Progenitor cell of endocrine pancreas (in vitro differentiated cells): Measurements from ENCODE around the gene AOPEP. TPM values are rescaled to one million over a fixed set of nuclear protein-coding genes. Genes with fewer than 3 reads are reported as not detected.

Source experiments
- DNase-seq: peaks from one replicate; pipeline ENCODE4 v3.0.0; 2021; ENCODE audit warnings: low spot score; ENCODE audit not compliant: unreplicated experiment
- H3K27ac Mint-ChIP-seq: 2 replicates; pipeline ENCODE4 v1.8.0; 2021; ENCODE audit warnings: mild to moderate bottlenecking, moderate library complexity, mixed read lengths
- H3K27me3 Mint-ChIP-seq: 2 replicates; pipeline ENCODE4 v1.8.0; 2021; ENCODE audit warnings: mixed read lengths
- H3K36me3 Mint-ChIP-seq: 2 replicates; pipeline ENCODE4 v1.8.0; 2022; ENCODE audit warnings: mixed read lengths; ENCODE audit not compliant: insufficient read depth
- H3K4me1 Mint-ChIP-seq: 2 replicates; pipeline ENCODE4 v1.8.0; 2021; ENCODE audit warnings: low read depth, mixed read lengths
- H3K4me3 Mint-ChIP-seq: 2 replicates; pipeline ENCODE4 v1.8.0; 2021; ENCODE audit warnings: low read depth, mild to moderate bottlenecking, moderate library complexity, mixed read lengths
- H3K9me3 Mint-ChIP-seq: 2 replicates; pipeline ENCODE4 v1.8.0; 2021; ENCODE audit warnings: low read depth, mixed read lengths
- CTCF ChIP-seq: fragments of 200-600 bp; sonication (generic); IDR thresholded peaks from one replicate; pipeline ENCODE4 v1.5.0; 2021; ENCODE audit warnings: antibody characterized with exemption, mild to moderate bottlenecking; ENCODE audit not compliant: unreplicated experiment
- total RNA-seq: library from RNA; stranded (reverse); gene quantifications from 2 replicates; pipeline ENCODE4 v1.2.1, GENCODE V29; 2021

AOPEP gene
- total RNA-seq, 1 donor from 2014 or later = 58.2 TPM

- peaks cover 3% of the 10 kb centered on the region for H3K4me1 Mint-ChIP-seq
- no peaks in the 10 kb centered on the region for H3K27me3 Mint-ChIP-seq
- peak; percentile 74 for TF ChIP-seq CTCF
- no peak overlapping the region for H3K4me3 Mint-ChIP-seq
- peaks cover 3% of the 10 kb centered on the region for H3K36me3 Mint-ChIP-seq
- peak; percentile 41 for DNase-seq
- H3K9me3 Mint-ChIP-seq = no peaks in the 10 kb centered on the region
- H3K27ac Mint-ChIP-seq = no peak overlapping the region
Measured at GRCh38 chr9:94783102-94783682, 56.7 kb downstream of the AOPEP start.

- Mint-ChIP-seq H3K4me3 (no peak overlapping the region), H3K27ac (no peak overlapping the region), H3K27me3 (no peaks in the 10 kb centered on the region), H3K36me3 (no peaks in the 10 kb centered on the region), H3K4me1 (peaks cover 3% of the 10 kb centered on the region), H3K9me3 (no peaks in the 10 kb centered on the region)
- no peak for DNase-seq
- no peak for TF ChIP-seq CTCF
Measured at GRCh38 chr9:94783928-94784327, 57.4 kb downstream of the AOPEP start.

GRCh38 chr9:94785215-94786169 lies 59.0 kb downstream of the AOPEP start:
- Mint-ChIP-seq H3K27me3 (no peaks in the 10 kb centered on the region), H3K27ac (no peak overlapping the region), H3K4me3 (no peak overlapping the region), H3K4me1 (peaks cover 3% of the 10 kb centered on the region), H3K36me3 (no peaks in the 10 kb centered on the region), H3K9me3 (no peaks in the 10 kb centered on the region)
- DNase-seq = no peak
- TF ChIP-seq CTCF = no peak

- Mint-ChIP-seq H3K4me1 (peaks cover 3% of the 10 kb centered on the region), H3K27ac (no peak overlapping the region), H3K9me3 (no peaks in the 10 kb centered on the region), H3K4me3 (no peak overlapping the region), H3K27me3 (no peaks in the 10 kb centered on the region), H3K36me3 (peaks cover 2% of the 10 kb centered on the region)
- TF ChIP-seq CTCF = no peak
- DNase-seq = no peak
Measured at GRCh38 chr9:94786586-94786985, 60.1 kb downstream of the AOPEP start.

GRCh38 chr9:94787266-94787665 lies 60.8 kb downstream of the AOPEP start:
- Mint-ChIP-seq H3K4me1 (peaks cover 3% of the 10 kb centered on the region), H3K27me3 (no peaks in the 10 kb centered on the region), H3K27ac (no peak overlapping the region)

More at GRCh38 chr9:94787266-94787665, 60.8 kb downstream of the AOPEP start:
- DNase-seq = no peak
- no peaks in the 10 kb centered on the region for H3K9me3 Mint-ChIP-seq
- no peak overlapping the region for H3K4me3 Mint-ChIP-seq
- no peak for TF ChIP-seq CTCF
- peaks cover 2% of the 10 kb centered on the region for H3K36me3 Mint-ChIP-seq
